Neural crest cell (in vitro differentiated cells): Measurements from ENCODE around the gene GCAT. TPM values are rescaled to one million over a fixed set of nuclear protein-coding genes. Genes with fewer than 3 reads are reported as not detected.

ENCODE experiments used
- DNase-seq: peaks from one replicate; pipeline ENCODE4 v3.0.0; 2021; ENCODE audit warnings: low read depth, mixed read lengths, low spot score
- H3K27ac Mint-ChIP-seq: one replicate; pipeline ENCODE4 v1.8.0; 2021; ENCODE audit warnings: mild to moderate bottlenecking, mixed read lengths; ENCODE audit not compliant: unreplicated experiment
- H3K27me3 Mint-ChIP-seq: 2 replicates; pipeline ENCODE4 v1.8.0; 2021; ENCODE audit warnings: low read depth, mild to moderate bottlenecking, mixed read lengths
- H3K36me3 Mint-ChIP-seq: 2 replicates; pipeline ENCODE4 v1.8.0; 2021; ENCODE audit warnings: low read depth, mild to moderate bottlenecking, mixed read lengths
- H3K4me1 Mint-ChIP-seq: 2 replicates; pipeline ENCODE4 v1.8.0; 2021; ENCODE audit warnings: mixed read lengths
- H3K4me3 Mint-ChIP-seq: one replicate; pipeline ENCODE4 v1.8.0; 2021; ENCODE audit warnings: mild to moderate bottlenecking, mixed read lengths
- H3K9me3 Mint-ChIP-seq: 2 replicates; pipeline ENCODE4 v1.8.0; 2021; ENCODE audit warnings: mixed read lengths
- CTCF ChIP-seq: fragments of 200-600 bp; sonication (generic); conservative IDR thresholded peaks from 2 replicates; pipeline ENCODE4 v1.5.0; 2021; ENCODE audit warnings: antibody characterized with exemption, mild to moderate bottlenecking
- total RNA-seq: library from RNA; stranded (reverse); gene quantifications from 2 replicates; pipeline ENCODE4 v1.2.1, GENCODE V29; 2021

Gene GCAT
- total RNA-seq, 1 donor from 2014 or later, result 55.8 TPM

- H3K9me3 Mint-ChIP-seq, result no peaks in the 10 kb centered on the region
- H3K36me3 Mint-ChIP-seq, result peaks cover 2% of the 10 kb centered on the region
- H3K27me3 Mint-ChIP-seq, result no peaks in the 10 kb centered on the region
These were observed 44.7 kb upstream of the GCAT start for GRCh38 chr22:37763012-37763411.

GRCh38 chr22:37763652-37764051, 44.1 kb upstream of the GCAT start:
- no peaks in the 10 kb centered on the region for H3K9me3 Mint-ChIP-seq
- no peak for TF ChIP-seq CTCF
- H3K4me3 Mint-ChIP-seq, result no peak overlapping the region
- H3K4me1 Mint-ChIP-seq, result no peaks in the 10 kb centered on the region
- peak overlapping the region; percentile 35 for H3K27ac Mint-ChIP-seq
- DNase-seq, result no peak
- peaks cover 2% of the 10 kb centered on the region for H3K36me3 Mint-ChIP-seq
- H3K27me3 Mint-ChIP-seq, result no peaks in the 10 kb centered on the region

More at GRCh38 chr22:37763012-37763411, 44.7 kb upstream of the GCAT start:
- TF ChIP-seq CTCF, result no peak
- Mint-ChIP-seq H3K27ac (no peak overlapping the region), H3K4me1 (no peaks in the 10 kb centered on the region), H3K4me3 (no peak overlapping the region)
- DNase-seq, result no peak

GRCh38 chr22:37764622-37765021, 43.1 kb upstream of the GCAT start:
- TF ChIP-seq CTCF, result no peak
- Mint-ChIP-seq H3K36me3 (peaks cover 2% of the 10 kb centered on the region), H3K4me1 (no peaks in the 10 kb centered on the region), H3K9me3 (no peaks in the 10 kb centered on the region), H3K27ac (no peak overlapping the region), H3K4me3 (no peak overlapping the region), H3K27me3 (no peaks in the 10 kb centered on the region)
- no peak for DNase-seq

- H3K4me3 Mint-ChIP-seq, result no peak overlapping the region
- no peaks in the 10 kb centered on the region for H3K27me3 Mint-ChIP-seq
- peaks cover 2% of the 10 kb centered on the region for H3K36me3 Mint-ChIP-seq
- H3K9me3 Mint-ChIP-seq, result no peaks in the 10 kb centered on the region
- DNase-seq, result no peak
- no peaks in the 10 kb centered on the region for H3K4me1 Mint-ChIP-seq
- no peak overlapping the region for H3K27ac Mint-ChIP-seq
- no peak for TF ChIP-seq CTCF
These were observed 42.2 kb upstream of the GCAT start for GRCh38 chr22:37765498-37765897.

- DNase-seq, result no peak
- no peak overlapping the region for H3K27ac Mint-ChIP-seq
- H3K9me3 Mint-ChIP-seq, result no peaks in the 10 kb centered on the region
- no peaks in the 10 kb centered on the region for H3K27me3 Mint-ChIP-seq
- H3K4me3 Mint-ChIP-seq, result no peak overlapping the region
- no peaks in the 10 kb centered on the region for H3K4me1 Mint-ChIP-seq
- TF ChIP-seq CTCF, result no peak
- H3K36me3 Mint-ChIP-seq, result peaks cover 2% of the 10 kb centered on the region
These were observed 41.7 kb upstream of the GCAT start for GRCh38 chr22:37765953-37766576.
